Measurements from ENCODE around the gene BBC3. TPM values are rescaled to one million over a fixed set of nuclear protein-coding genes. Genes with fewer than 3 reads are reported as not detected.
"Not testable (repeated sequence)": the region's sequence is repeated elsewhere in the genome, so short reads cannot be mapped to it uniquely, and the experiment has no call there.

The BBC3 gene
- total RNA-seq, 2 donors from 2014 or later: 19.5 to 21.7 TPM

DNA sequence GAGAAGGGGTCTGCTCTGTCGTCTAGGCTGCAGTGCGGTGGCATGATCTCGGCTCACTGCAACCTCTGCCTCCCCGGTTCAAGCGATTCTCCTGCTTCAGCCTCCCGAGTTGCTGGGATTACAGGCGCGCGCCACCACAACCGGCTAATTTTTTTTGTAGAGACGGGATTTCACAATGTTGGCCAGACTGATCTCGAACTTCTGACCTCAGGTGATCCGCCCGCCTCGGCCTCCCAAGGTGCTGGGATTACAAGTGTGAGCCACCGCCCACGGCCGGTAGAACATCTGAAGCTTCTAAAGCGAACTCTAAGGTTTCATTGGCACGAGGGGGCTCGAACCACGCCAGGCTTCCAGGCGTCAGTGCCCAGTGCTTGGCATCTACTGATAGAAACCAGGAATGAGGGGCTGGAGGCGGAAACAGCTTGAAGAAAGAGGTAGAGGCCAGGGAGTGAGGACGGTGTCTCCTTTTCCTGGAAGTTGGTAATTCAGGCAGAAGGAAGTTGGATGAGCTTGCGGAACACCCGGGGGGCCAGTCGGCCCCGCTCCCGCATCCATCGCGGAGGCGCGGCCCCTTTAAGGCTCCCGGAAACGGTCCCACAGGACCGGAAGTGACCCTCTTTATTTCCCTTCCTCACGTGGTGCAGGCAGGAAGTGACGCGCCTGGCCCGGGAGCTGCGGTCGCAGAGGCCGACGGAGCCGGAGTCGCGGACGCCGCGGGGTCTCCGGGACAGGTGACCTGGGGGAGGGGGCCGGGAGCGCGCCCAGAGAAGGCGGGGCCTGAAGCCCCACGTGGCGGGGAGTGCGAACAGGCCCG is 25.1 kb upstream of the BBC3 start, which contains the start of gene CCDC9:
Gene CCDC9, plus strand, starts transcription at position 647 of the 814 bp plus-strand sequence. CDS start 1,876 bp downstream, outside the sequence.
- no peaks in the 10 kb centered on the region for H3K27me3 ChIP-seq
- peak within 1 kb of the TSS; percentile 80 to 86 for H3K9ac ChIP-seq (ENCODE audit: low read depth in 2 of 2, low read length in 2 of 2)
- peak within 1 kb of the TSS; percentile 90 for H3K27ac ChIP-seq
- TF ChIP-seq, protein P1, sequence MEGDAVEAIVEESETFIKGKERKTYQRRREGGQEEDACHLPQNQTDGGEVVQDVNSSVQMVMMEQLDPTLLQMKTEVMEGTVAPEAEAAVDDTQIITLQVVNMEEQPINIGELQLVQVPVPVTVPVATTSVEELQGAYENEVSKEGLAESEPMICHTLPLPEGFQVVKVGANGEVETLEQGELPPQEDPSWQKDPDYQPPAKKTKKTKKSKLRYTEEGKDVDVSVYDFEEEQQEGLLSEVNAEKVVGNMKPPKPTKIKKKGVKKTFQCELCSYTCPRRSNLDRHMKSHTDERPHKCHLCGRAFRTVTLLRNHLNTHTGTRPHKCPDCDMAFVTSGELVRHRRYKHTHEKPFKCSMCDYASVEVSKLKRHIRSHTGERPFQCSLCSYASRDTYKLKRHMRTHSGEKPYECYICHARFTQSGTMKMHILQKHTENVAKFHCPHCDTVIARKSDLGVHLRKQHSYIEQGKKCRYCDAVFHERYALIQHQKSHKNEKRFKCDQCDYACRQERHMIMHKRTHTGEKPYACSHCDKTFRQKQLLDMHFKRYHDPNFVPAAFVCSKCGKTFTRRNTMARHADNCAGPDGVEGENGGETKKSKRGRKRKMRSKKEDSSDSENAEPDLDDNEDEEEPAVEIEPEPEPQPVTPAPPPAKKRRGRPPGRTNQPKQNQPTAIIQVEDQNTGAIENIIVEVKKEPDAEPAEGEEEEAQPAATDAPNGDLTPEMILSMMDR (IDR thresholded peaks at IDR 0.05): no peak
- H3K36me3 ChIP-seq: no peaks in the 10 kb centered on the region
- intact Hi-C loops (cut with DNase I): no loop called here
- peak within 1 kb of the TSS; percentile 44 for H3K4me3 ChIP-seq
- no peaks in the 10 kb centered on the region for H3K9me3 ChIP-seq
- H3K4me1 ChIP-seq: no peaks in the 10 kb centered on the region
- DNase-seq: peak; percentile 96

DNA sequence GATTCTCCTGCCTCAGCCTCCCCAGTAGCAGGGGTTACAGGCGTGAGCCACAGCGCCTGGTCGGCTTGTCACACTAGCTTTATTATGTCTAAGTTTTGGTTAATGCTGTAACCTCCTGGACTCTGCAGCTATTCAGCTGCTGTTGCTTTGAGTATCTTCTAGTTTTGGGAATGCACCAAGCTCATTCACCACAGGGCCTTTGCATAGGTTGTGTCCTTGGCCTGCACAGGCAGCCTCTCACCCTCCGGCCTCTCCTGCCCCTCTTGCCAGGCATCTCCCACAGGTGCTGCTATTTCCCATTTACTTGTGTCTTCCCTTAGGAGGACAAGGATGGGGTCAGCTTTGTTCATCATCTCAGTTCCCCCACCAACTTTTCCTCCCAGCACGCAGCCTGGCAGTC is 23.0 kb upstream of the BBC3 start:
- DNase-seq: no peak
- H3K36me3 ChIP-seq: no peaks in the 10 kb centered on the region
- no peaks in the 10 kb centered on the region for H3K4me1 ChIP-seq
- no peak overlapping the region for H3K27ac ChIP-seq
- TF ChIP-seq, protein P1 (IDR thresholded peaks at IDR 0.05): no peak
- intact Hi-C loops (cut with DNase I): no loop called here
- H3K9me3 ChIP-seq: no peaks in the 10 kb centered on the region
- H3K27me3 ChIP-seq: no peaks in the 10 kb centered on the region
- no peak overlapping the region for H3K9ac ChIP-seq (ENCODE audit: low read depth in 2 of 2, low read length in 2 of 2)
- H3K4me3 ChIP-seq: no peak overlapping the region

DNA sequence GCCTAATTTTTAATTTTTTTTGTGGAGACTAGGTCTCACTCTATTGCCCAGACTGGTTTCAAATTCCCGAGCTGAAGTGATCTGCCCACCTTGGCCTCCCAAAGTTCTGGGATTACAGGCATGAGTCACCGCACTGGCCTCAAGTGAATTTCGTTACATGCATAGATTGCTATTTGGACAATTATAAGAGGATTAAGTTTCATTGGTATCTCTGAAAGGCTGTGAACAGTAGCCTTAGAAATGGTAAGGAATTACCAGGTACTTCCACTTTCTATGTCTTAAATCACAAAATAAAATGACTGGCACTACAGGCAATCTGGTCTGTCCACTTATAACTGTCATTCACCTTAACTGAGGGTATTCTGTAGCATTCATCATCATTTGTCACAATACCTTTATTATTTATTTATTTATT is 22.5 kb upstream of the BBC3 start:
- H3K27ac ChIP-seq: no peak overlapping the region
- H3K36me3 ChIP-seq: no peaks in the 10 kb centered on the region
- DNase-seq: no peak
- H3K9me3 ChIP-seq: no peaks in the 10 kb centered on the region
- no peak overlapping the region for H3K9ac ChIP-seq (ENCODE audit: low read depth in 2 of 2, low read length in 2 of 2)
- intact Hi-C loops (cut with DNase I): no loop called here
- no peaks in the 10 kb centered on the region for H3K27me3 ChIP-seq
- no peaks in the 10 kb centered on the region for H3K4me1 ChIP-seq
- TF ChIP-seq, protein P1 (IDR thresholded peaks at IDR 0.05): no peak
- no peak overlapping the region for H3K4me3 ChIP-seq

DNA sequence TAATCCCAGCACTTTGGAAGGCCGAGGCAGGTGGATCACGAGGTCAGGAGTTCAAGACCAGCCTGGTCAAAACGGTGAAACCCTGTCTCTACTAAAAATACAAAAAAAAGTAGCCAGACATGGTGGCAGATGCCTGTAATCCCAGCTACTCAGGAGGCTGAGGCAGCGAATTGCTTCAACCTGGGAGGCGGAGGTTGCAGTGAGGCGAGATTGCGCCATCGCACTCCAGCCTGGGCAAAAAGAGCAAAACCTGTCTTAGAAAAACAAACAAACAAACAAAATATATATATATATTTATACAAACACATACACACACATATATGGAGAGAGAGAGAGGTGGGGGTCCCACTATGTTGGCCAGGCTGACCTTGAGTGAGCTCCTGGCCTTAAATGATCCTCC is 22.0 kb upstream of the BBC3 start:
- H3K9me3 ChIP-seq; H3K27me3 ChIP-seq; H3K27ac ChIP-seq; H3K4me1 ChIP-seq; H3K4me3 ChIP-seq; intact Hi-C loops (cut with DNase I); H3K9ac ChIP-seq (ENCODE audit: low read depth in 2 of 2, low read length in 2 of 2); DNase-seq; H3K36me3 ChIP-seq: not testable (repeated sequence)

DNA sequence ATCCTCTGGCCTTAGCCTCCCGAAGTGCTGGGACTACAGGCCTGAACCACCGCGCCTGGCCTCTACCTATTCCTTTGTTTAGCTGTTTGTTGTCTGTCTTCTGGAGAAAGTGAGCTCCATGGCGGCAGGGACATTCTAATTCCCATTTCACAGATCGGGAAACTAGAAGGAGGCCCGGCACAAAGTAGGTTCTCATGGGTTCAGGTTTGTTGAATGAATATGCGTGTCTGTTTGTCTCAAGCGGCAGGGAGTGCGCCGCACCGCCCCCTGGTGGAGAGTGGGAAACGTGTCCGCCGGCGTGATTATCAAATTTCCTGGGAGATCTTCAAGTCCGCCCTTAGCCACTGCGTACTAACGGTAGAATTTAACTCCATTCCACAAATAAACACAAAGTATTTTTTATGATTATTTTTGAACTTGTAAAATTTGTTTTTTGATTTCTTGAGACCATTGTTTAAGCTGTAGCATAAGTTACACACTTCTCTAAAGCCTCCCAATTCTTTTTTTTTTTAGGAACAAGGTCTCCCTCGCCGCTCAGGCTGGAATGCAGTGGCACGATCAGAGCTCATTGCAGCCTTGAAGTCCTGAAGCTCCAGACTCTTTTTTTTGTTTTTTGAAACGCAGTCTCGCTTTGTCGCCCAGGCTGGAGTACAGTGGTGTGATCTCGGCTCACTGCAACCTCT is 16.4 kb upstream of the BBC3 start:
- peak; percentile 86 for DNase-seq
- intact Hi-C loops (cut with DNase I): no loop called here
- Histone ChIP-seq H3K4me3 (no peak overlapping the region), H3K9ac (ENCODE audit: low read depth in 2 of 2, low read length in 2 of 2) (no peak overlapping the region), H3K36me3 (no peaks in the 10 kb centered on the region), H3K9me3 (no peaks in the 10 kb centered on the region), H3K27me3 (no peaks in the 10 kb centered on the region), H3K4me1 (peaks cover 5% of the 10 kb centered on the region), H3K27ac (no peak overlapping the region)
- TF ChIP-seq, protein P1 (IDR thresholded peaks at IDR 0.05): peak; percentile 96

Measured in colonic mucosa (tissue), 4 donors.